Gastrocnemius medialis (tissue), 4 donors: ENCODE measurements around the gene LPAR1.

Experiments used
- CTCF ChIP-seq, 5 experiments: fragments of 450-650 bp in 3 of 5; fragments of 200-600 bp in 2 of 5; sonication (generic) in 2 of 5; IDR thresholded peaks in 4 of 5; conservative IDR thresholded peaks in 1 of 5; 1 replicate in 4 of 5; 2 replicates in 1 of 5; pipeline ENCODE4 v1.5.1; 2016 to 2019; ENCODE audit warnings: antibody characterized with exemption in 5 of 5, mild to moderate bottlenecking in 3 of 5, moderate library complexity in 3 of 5
- POLR2A ChIP-seq, 2 donors: fragments of 450-650 bp; IDR thresholded peaks; one replicate each; pipeline ENCODE4 v1.6.1; 2017; ENCODE audit warnings: antibody characterized with exemption in 2 of 2, mild to moderate bottlenecking in 2 of 2, moderate library complexity in 2 of 2

GRCh38 chr9:110874963-110875674 is 163.2 kb downstream of the LPAR1 start:
- no peak for TF ChIP-seq POLR2A (IDR thresholded peaks at IDR 0.05)
- no peak for TF ChIP-seq CTCF (IDR thresholded peaks at IDR 0.05 in 4 of 5, conservative IDR thresholded peaks at IDR 0.05 in 1 of 5)
